OCI-M2 (cell line): ENCODE results near the gene LIPK.
"Not testable (repeated sequence)": the region's sequence is repeated elsewhere in the genome, so short reads cannot be mapped to it uniquely, and the experiment has no call there.

Source experiments
- DNase-seq: peaks from one replicate; lab custom pipeline; 2025; ENCODE audit not compliant: unreplicated experiment; lab: John Stamatoyannopoulos, UW

The LIPK gene, protein sequence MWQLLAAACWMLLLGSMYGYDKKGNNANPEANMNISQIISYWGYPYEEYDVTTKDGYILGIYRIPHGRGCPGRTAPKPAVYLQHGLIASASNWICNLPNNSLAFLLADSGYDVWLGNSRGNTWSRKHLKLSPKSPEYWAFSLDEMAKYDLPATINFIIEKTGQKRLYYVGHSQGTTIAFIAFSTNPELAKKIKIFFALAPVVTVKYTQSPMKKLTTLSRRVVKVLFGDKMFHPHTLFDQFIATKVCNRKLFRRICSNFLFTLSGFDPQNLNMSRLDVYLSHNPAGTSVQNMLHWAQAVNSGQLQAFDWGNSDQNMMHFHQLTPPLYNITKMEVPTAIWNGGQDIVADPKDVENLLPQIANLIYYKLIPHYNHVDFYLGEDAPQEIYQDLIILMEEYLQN

DNA sequence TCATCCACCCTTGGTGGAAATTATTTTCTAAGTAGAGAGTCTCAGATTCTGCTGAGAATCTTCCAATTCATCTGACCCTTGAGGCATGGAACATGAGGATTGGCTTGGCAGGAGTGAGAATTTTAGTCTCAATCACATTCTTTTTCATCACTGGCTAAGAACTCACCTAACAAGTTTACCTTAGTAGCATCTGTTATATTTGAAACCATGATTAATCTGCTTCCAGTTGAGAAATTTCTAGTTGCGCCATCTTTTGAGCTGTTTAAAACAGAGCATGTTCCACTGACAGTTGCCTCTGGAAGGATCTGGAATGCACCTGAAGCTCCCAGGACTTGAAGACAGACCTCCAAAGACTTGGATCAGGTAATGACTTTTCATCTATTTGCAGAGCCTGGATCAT lies at the start of gene LIPK:
LIPK (plus strand) TSS at position 292 of the 400 bp plus-strand sequence. CDS start 18,295 bp downstream, outside the sequence.
- DNase-seq, result no peak

DNA sequence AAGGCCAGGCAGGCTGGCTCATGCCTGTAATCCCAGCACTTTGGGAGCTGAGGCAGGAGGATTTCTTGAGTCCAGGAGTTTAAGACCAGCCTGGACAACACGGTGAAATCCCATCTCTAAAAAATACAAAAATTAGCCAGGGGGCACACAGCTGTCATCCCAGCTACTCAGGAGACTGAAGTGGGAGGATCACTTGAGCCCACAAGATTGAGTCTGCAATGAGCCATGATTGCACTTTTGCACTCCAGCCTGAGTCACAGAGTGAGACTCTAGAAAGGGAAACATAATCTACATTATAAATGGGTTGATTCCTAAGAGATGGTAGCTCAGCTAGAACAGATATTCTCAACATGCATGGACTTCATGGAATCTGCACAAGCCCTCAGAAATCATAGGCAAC lies 48.1 kb upstream of the LIPK start:
- DNase-seq, result no peak

- DNase-seq, result no peak
Measured at GRCh38 chr10:88659725-88660597, 46.1 kb upstream of the LIPK start.

DNA sequence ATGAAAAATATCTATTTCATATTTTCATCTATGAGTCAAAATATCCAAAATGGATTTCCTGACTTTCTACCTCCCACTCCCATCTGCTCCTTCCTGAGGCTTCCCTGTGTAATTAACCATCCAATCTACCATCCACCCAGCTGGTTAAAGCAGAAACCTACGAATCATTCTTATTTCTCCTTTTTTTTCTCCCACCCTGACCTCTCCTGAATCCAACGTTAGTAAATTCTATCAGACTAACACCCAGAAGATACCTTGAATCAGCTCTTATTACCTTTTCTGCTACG lies 45.5 kb upstream of the LIPK start:
- DNase-seq, result no peak

GRCh38 chr10:88661018-88661417 lies 45.0 kb upstream of the LIPK start:
- no peak for DNase-seq

DNA sequence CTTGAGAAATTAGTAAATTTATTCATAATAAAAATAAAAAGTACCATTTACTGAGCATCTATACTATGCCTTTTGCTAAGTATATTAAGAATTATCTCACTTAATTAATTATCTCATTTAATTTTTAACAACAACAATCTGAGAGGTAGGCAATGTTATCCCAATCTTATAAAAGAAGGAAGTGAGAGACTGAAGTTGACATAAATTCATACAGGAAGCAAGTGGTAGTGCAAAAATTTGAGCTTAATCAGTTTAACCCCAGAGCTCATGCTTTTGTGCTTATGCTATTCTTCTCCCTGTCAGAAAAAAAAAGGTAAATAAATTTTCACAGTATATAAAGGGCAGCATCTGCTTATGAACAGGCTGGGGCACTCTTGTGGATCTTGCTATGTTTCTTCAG lies 44.5 kb upstream of the LIPK start:
- DNase-seq, result no peak

GRCh38 chr10:88663153-88663552 lies 42.9 kb upstream of the LIPK start:
- not testable (repeated sequence) for DNase-seq

DNA sequence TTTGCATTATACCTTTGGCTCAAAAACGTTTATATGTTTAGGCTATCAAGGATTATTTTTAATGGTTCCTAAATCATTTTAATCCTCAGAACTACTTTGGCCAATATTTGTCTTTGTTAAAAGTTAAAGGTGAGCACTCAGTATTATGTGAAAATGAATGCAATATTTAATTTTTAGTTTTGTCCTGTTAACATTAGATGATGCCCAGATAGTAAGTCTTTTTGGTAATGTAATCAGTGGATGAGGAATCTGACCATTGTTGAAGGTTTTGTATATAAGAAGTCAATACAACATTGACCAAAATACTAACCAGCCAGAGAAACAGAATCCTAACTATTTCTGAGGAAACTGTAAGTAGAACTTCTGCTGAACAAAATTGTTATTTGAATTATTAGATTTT lies 41.9 kb upstream of the LIPK start, which contains the start of gene LIPF:
LIPF (plus strand) TSS at position 301 of the 400 bp plus-strand sequence. CDS start 2,856 bp downstream, outside the sequence.
- DNase-seq, result no peak

DNA sequence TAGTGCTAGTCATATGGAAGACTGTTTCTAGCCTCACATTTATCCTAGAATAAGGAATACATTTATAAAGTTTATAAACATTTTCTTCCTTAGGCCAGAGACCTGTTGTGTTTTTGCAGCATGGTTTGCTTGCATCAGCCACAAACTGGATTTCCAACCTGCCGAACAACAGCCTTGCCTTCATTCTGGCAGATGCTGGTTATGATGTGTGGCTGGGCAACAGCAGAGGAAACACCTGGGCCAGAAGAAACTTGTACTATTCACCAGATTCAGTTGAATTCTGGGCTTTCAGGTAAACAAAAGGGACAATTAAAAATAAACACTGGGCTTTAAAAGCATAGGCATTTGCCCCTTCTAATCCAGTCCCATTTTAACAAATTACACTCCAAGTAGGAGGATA lies 37.6 kb upstream of the LIPK start:
- DNase-seq, result no peak

GRCh38 chr10:88670497-88670896 lies 35.6 kb upstream of the LIPK start:
- no peak for DNase-seq

DNA sequence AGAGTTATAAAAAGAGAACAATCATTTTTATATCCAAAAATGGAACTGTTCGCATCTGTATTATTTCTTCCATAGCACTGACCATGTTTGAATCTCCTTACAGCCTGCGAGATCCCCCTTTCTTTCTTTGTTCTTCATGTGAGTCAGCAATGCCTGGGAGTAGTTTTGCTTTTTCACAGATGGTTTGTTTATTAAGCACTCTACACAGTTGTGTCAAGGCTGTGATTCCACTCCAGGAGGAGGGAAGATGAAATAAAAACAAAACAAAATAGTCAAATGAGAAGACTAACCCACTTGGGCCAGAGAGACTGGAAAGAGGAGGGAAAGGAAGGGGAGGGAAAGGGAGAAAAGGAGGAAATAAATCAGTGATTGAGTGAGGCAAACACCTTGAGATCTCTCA lies 34.0 kb upstream of the LIPK start:
- DNase-seq, result no peak

GRCh38 chr10:88676283-88677060 lies 29.6 kb upstream of the LIPK start:
- no peak for DNase-seq

DNA sequence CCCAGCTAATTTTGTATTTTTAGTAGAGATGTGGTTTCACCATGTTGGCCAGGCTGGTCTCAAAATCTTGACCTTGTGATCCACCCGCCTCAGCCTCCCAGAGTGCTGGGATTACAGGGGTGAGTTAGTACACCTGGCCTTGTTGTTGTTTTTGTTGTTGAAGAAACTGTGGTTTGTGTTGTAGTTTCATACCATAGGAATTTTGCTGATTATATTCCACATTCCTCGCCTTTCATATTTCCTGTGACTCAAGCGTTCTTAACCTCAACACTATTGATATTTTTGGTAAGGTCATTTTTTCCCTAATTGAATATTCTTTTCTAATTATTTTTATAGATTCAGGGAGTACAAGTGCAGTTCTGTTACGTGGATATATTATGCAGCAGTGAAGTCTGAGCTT lies 25.1 kb upstream of the LIPK start:
- DNase-seq, result no peak

DNA sequence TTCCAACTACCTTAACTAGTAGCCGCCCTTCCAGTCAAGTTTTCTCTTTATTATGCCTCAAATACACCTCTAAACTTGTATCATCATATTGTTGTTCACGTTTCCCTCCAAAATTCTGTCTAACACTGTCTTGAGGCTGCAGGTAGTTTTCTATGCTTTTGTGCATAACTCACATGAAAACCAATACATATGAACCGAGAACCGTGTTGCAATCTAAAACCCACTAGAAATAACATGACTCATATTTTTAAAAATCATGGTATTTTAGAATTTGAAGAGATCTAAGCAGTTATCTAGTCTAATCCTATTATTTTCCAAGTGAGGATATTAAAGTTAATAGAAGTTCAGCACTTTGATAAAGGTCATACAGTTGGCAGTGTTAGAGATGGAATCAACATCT lies 23.6 kb upstream of the LIPK start:
- no peak for DNase-seq

DNA sequence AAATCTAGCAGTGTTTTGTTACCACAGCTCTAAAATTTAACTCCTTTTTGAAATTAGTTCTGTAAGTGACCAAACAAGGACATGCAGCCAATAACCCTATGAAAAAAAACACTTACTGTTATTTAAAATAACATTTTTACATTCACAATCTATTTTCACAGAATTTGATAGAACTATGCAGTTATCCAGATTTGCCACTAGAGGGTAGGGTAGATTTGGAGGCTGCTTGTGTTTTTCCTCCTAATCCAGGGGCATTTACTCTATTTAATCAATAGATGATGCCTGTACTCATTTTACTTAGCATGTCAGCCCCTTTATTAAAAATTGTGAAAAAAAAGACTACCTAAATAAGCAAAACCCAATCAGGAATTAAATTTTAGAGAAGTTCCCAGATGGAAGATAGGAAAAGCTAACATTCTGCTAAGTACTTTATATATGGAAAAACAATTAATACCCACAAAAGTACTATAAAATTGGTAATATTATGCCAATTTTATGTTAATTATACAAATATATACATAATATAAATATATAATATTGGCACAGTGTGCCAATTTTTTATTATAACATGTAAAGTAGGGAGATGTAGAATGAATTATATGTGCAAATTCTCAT lies 18.1 kb upstream of the LIPK start:
- DNase-seq, result no peak

DNA sequence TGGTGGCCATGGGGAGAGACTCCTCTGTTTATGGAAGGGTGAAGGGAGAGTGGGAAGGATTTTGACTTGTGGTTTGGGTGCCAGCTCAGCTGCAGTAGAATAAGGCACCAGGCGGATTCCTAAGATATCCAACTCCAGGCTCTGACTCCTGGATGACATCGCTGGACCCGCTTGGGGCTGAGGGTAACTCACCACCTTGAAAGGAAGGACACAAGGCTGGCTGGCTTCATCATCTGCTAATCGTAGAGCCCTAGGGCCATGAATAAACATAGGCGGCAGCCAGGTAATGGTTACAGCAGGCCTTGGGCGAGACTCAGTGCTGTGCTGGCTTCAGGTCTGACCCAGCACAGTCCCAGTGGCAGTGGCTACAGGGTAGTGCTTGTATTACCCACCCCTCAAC lies 16.7 kb upstream of the LIPK start:
- no peak for DNase-seq

DNA sequence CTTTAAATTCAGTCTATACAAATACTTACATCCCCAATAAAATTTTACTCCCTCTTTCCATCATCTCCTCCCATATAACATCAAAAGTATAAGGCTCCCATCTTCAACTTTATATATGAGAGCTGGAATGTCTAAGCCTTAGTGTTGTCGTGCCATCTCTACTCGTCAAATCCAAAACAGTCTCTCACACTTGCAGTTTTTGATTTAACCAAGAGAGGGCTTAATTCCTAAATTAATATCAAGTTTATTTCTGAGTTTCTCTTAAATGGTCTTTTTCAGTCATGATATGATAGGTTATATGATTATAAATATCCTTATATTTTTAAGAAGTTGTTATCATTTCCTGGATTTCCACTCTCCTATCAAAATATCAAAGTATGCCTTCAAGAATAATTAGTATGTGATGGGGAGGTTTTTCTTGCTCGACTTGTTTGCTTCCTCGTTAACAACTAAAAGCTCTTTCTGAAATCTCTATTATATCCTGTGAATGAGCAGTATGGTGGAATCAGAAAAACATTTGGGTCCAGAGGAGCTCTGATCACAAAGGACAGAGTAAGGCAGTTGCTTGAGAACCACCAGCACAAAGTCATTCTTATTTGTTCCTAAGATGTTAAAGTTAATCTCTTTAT lies 12.5 kb upstream of the LIPK start:
- DNase-seq, result no peak

DNA sequence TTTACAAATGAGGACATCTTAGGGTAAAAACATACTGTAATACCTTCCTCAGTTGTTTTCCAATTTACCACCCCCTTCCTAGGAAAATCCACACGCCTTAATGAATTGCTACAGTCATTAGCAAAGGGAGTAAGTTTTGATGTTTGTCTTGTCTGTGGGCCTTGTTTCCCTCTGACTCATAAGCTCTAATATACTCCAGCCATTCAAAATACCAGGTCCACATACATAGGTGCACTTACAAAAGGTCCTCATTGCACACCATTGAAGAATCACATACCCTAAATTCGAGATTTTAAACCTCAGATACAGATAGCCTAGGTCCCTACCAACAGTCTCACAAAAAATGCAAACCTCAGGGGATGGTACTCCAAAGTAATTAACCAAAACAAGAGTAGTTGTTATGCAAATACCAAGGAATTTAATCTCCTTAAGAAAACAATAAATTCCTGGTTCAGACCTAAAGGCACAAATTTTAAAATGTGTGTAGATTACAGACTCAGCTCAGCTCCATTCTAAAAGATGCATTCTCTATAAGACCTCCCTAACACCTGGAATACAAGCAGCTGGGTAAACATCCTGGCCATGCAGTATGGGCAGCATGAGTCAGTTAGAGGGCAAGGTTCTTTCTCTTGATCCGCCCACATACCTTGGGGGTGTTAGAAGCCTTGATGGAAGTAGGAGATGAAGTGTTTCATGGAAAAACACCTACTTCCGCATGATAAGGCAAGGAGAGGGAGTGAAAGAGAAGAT lies 3.0 kb upstream of the LIPK start:
- no peak for DNase-seq

DNA sequence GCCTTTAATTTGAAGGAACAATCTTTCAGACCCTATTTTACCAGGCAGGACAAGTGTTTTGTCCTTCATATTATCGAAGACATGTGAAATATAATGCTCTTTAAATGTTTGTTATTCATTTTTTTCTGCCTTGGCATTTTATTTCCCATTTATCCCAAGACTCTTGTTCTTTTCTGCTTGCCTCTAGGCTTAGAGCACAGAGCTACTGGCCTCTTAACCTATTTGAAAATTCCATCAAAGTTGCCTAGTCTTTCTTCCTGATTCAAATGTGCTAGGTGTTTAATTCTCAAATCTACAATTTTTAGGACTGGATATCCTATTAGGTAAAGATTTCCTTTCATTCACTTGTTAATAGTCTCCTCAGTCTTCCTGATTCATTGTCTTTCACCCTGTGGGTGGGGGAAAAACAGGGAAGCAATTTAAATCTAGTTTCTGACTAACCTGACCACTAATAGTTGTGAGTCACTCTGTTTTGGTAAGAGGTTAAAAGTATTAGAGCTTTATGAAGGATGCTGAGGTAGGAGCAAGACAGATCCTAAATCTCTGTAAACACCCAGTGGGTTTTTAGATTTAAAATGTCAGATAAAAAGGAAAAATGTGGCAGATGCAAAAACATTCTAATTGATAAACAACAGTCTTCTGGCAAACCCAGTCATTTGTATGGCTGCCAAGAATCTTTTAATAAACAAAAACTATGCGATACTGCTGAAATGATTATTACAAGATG lies 1.5 kb downstream of the LIPK start:
- DNase-seq, result no peak
